Keratinocyte (primary cell): Measurements from ENCODE around the gene LMCD1. TPM values are rescaled to one million over a fixed set of nuclear protein-coding genes. Genes with fewer than 3 reads are reported as not detected.

Source experiments
- DNase-seq: peaks from one replicate; pipeline ENCODE4 v3.0.0-alpha.2; 2011; ENCODE audit warnings: low read depth, missing footprints, low spot score
- FAIRE-seq: peaks from 2 replicates; lab custom pipeline; 2011; peaks lifted over from hg19 to GRCh38; lab: Jason Lieb, UNC
- H2AFZ ChIP-seq: 2 replicates; pipeline ENCODE4 v1.6.0; 2012; ENCODE audit warnings: low read length, control low read depth, inconsistent platforms; ENCODE audit not compliant: control insufficient read depth
- H3K27ac ChIP-seq: 2 replicates; pipeline ENCODE4 v1.5.1; 2011; ENCODE audit warnings: low read length; ENCODE audit not compliant: control insufficient read depth, insufficient read depth
- H3K27me3 ChIP-seq: 3 replicates; pipeline ENCODE4 v1.6.0; 2011; ENCODE audit warnings: low read length; ENCODE audit not compliant: control insufficient read depth, insufficient read depth; ENCODE audit errors: extremely low read depth
- H3K36me3 ChIP-seq, 2 experiments: 2 replicates in 1 of 2; 3 replicates in 1 of 2; pipeline ENCODE4 v1.5.1; 2011; ENCODE audit warnings: low read length in 2 of 2, mild to moderate bottlenecking in 1 of 2; ENCODE audit not compliant: control insufficient read depth in 2 of 2, insufficient read depth in 2 of 2; ENCODE audit errors: extremely low read depth in 1 of 2
- H3K4me1 ChIP-seq: 3 replicates; pipeline ENCODE4 v1.5.1; 2011; ENCODE audit warnings: low read length; ENCODE audit not compliant: control insufficient read depth, insufficient read depth; ENCODE audit errors: extremely low read depth
- H3K4me2 ChIP-seq: 3 replicates; pipeline ENCODE4 v1.6.0; 2011; ENCODE audit warnings: low read depth, low read length; ENCODE audit not compliant: control insufficient read depth, insufficient read depth; ENCODE audit errors: extremely low read depth
- H3K4me3 ChIP-seq, 3 experiments: fragments of 200-600 bp in 1 of 3; sonication (generic) in 1 of 3; 2 replicates in 2 of 3; 3 replicates in 1 of 3; pipeline ENCODE4 v1.5.1; 2011 to 2016; ENCODE audit warnings: low read length in 3 of 3, mild to moderate bottlenecking in 3 of 3, control low read depth in 2 of 3, inconsistent platforms in 1 of 3, low read depth in 1 of 3, mixed read lengths in 1 of 3, mixed run types in 1 of 3, moderate library complexity in 1 of 3; ENCODE audit not compliant: control insufficient read depth in 2 of 3, insufficient read depth in 2 of 3; ENCODE audit errors: extremely low read depth in 1 of 3
- H3K79me2 ChIP-seq: 2 replicates; pipeline ENCODE4 v1.6.0; 2012; ENCODE audit warnings: low read length; ENCODE audit not compliant: control insufficient read depth, insufficient read depth
- H3K9ac ChIP-seq: 3 replicates; pipeline ENCODE4 v1.6.0; 2011; ENCODE audit warnings: low read length; ENCODE audit not compliant: control insufficient read depth, insufficient read depth; ENCODE audit errors: extremely low read depth
- H3K9me1 ChIP-seq: 3 replicates; pipeline ENCODE4 v1.6.0; 2011; ENCODE audit warnings: low read length; ENCODE audit not compliant: control insufficient read depth, insufficient read depth; ENCODE audit errors: extremely low read depth
- H3K9me3 ChIP-seq: 2 replicates; pipeline ENCODE4 v1.5.1; 2012; ENCODE audit warnings: low read depth, low read length; ENCODE audit not compliant: control insufficient read depth
- H4K20me1 ChIP-seq: 3 replicates; pipeline ENCODE4 v1.6.0; 2011; ENCODE audit warnings: low read length; ENCODE audit not compliant: control insufficient read depth, insufficient read depth; ENCODE audit errors: extremely low read depth
- EZH2 ChIP-seq: IDR thresholded peaks from one replicate; pipeline ENCODE4 v1.6.1; 2012; ENCODE audit warnings: inconsistent platforms, mild to moderate bottlenecking, low read length, moderate library complexity
- dilution Hi-C: fragments of 300-500 bp; cut with MboI; formaldehyde crosslinking; loops from one replicate; pipeline ENCODE4 v1.7.0; 2020; ENCODE audit warnings: low sequenced_read_pairs; ENCODE audit not compliant: extremely low pct_ligation_motif_present
- polyA plus RNA-seq, 5 experiments: library from polyadenylated mRNA; depleted of rRNA in 3 of 5; stranded (reverse) in 3 of 5; stranded (forward) in 1 of 5; unstranded in 1 of 5; fragments of >200 nt; gene quantifications; 1 replicate in 1 of 5; 2 replicates in 3 of 5; 3 replicates in 1 of 5; pipeline versions ENCODE4 v1.2.1 to v1.2.3, GENCODE V29; 2011 to 2012; ENCODE audit warnings: missing spikeins in 2 of 5, low read depth in 1 of 5, low replicate concordance in 1 of 5
- TF ChIP-seq, protein P1 (sequence below), 3 experiments: IDR thresholded peaks in 1 of 3; conservative IDR thresholded peaks in 1 of 3; optimal IDR thresholded peaks in 1 of 3; 2 replicates in 2 of 3; 3 replicates in 1 of 3; pipeline versions ENCODE3 to v1.5.1; 2011; ENCODE audit warnings: low read length in 3 of 3, mild to moderate bottlenecking in 3 of 3, moderate library complexity in 2 of 3, control low read depth in 1 of 3, inconsistent platforms in 1 of 3; ENCODE audit not compliant: insufficient read depth in 2 of 3; ENCODE audit errors: extremely low read depth in 1 of 3

LMCD1 gene
- polyA plus RNA-seq, 1 donor (not counting 4 experiments of a cell fraction or from before 2014, with no cell fraction given) = 3.7 TPM

DNA sequence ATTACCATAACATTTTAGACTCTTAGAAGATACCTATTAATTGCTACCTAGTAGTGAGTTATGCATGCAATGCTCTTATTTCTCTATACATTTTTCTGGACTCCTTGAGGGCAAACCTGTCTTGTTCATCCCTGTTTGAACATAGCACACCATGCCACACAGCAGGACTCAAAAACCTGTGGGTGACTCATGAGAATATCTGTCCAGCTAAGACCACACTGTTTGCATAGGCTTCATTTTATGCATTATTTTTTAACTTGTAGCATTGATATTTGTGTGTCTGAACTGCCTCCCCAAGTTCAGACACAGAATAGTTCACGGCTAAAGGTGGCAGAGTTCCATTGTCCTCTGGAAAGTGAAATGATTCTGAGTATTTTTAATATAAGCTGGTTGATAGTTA, 1.8 kb downstream of the LMCD1 start:
- no peak for FAIRE-seq
- H3K4me1 ChIP-seq = peaks cover 23% of the 10 kb centered on the region
- no peak overlapping the region for H3K9ac ChIP-seq
- no peak for TF ChIP-seq EZH2
- H3K4me2 ChIP-seq = no peak overlapping the region
- no peaks in the 10 kb centered on the region for H3K36me3 ChIP-seq
- no peaks in the 10 kb centered on the region for H3K9me3 ChIP-seq
- no peak overlapping the region for H2AFZ ChIP-seq
- H3K4me3 ChIP-seq = no peak overlapping the region
- no peaks in the 10 kb centered on the region for H4K20me1 ChIP-seq
- no peak overlapping the region for H3K27ac ChIP-seq
- dilution Hi-C loops = no loop called here
- no peaks in the 10 kb centered on the region for H3K9me1 ChIP-seq
- no peaks in the 10 kb centered on the region for H3K27me3 ChIP-seq
- no peaks in the 10 kb centered on the region for H3K79me2 ChIP-seq
- DNase-seq = no peak

GRCh38 chr3:8503871-8504610, 2.4 kb downstream of the LMCD1 start:
- Histone ChIP-seq H4K20me1 (no peaks in the 10 kb centered on the region), H3K27ac (no peak overlapping the region), H2AFZ (no peak overlapping the region), H3K4me2 (no peak overlapping the region), H3K36me3 (no peaks in the 10 kb centered on the region), H3K9me3 (no peaks in the 10 kb centered on the region), H3K9ac (no peak overlapping the region), H3K27me3 (no peaks in the 10 kb centered on the region), H3K9me1 (no peaks in the 10 kb centered on the region), H3K4me3 (no peak overlapping the region), H3K4me1 (peaks cover 23% of the 10 kb centered on the region), H3K79me2 (no peaks in the 10 kb centered on the region)
- no peak for TF ChIP-seq EZH2
- TF ChIP-seq, protein P1, sequence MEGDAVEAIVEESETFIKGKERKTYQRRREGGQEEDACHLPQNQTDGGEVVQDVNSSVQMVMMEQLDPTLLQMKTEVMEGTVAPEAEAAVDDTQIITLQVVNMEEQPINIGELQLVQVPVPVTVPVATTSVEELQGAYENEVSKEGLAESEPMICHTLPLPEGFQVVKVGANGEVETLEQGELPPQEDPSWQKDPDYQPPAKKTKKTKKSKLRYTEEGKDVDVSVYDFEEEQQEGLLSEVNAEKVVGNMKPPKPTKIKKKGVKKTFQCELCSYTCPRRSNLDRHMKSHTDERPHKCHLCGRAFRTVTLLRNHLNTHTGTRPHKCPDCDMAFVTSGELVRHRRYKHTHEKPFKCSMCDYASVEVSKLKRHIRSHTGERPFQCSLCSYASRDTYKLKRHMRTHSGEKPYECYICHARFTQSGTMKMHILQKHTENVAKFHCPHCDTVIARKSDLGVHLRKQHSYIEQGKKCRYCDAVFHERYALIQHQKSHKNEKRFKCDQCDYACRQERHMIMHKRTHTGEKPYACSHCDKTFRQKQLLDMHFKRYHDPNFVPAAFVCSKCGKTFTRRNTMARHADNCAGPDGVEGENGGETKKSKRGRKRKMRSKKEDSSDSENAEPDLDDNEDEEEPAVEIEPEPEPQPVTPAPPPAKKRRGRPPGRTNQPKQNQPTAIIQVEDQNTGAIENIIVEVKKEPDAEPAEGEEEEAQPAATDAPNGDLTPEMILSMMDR (optimal IDR thresholded peaks at IDR 0.05 in 1 of 3, IDR thresholded peaks at IDR 0.05 in 1 of 3, conservative IDR thresholded peaks at IDR 0.05 in 1 of 3; ENCODE audit: extremely low read depth in 1 of 3, insufficient read depth in 2 of 3, low read length in 3 of 3) = no peak
- FAIRE-seq = no peak
- dilution Hi-C loops = no loop called here
- no peak for DNase-seq

GRCh38 chr3:8504611-8504973, 3.0 kb downstream of the LMCD1 start:
- H3K4me3 ChIP-seq = no peak overlapping the region
- H4K20me1 ChIP-seq = no peaks in the 10 kb centered on the region
- H3K27ac ChIP-seq = no peak overlapping the region
- dilution Hi-C loops = no loop called here
- H3K9ac ChIP-seq = no peak overlapping the region
- DNase-seq (no peak), FAIRE-seq (no peak)
- no peak overlapping the region for H3K4me2 ChIP-seq
- H3K9me1 ChIP-seq = no peaks in the 10 kb centered on the region
- H3K4me1 ChIP-seq = peaks cover 19% of the 10 kb centered on the region
- H2AFZ ChIP-seq = no peak overlapping the region
- no peaks in the 10 kb centered on the region for H3K36me3 ChIP-seq
- H3K9me3 ChIP-seq = no peaks in the 10 kb centered on the region
- no peaks in the 10 kb centered on the region for H3K79me2 ChIP-seq
- TF ChIP-seq, protein P1 (optimal IDR thresholded peaks at IDR 0.05 in 1 of 3, IDR thresholded peaks at IDR 0.05 in 1 of 3, conservative IDR thresholded peaks at IDR 0.05 in 1 of 3; ENCODE audit: extremely low read depth in 1 of 3, insufficient read depth in 2 of 3, low read length in 3 of 3) = no peak
- H3K27me3 ChIP-seq = no peaks in the 10 kb centered on the region
